Measurements from ENCODE around the gene TBX3. TPM values are rescaled to one million over a fixed set of nuclear protein-coding genes. Genes with fewer than 3 reads are reported as not detected.

The TBX3 gene
- polyA plus RNA-seq, 3 donors = 1.9 to 18.1 (median 10.3) TPM

GRCh38 chr12:114657597-114657920 lies 26.4 kb downstream of the TBX3 start:
- WGBS, 3 donors = 65 to 92% (median 87%) methylated on average over 6 of the region's 6 CpGs
- no peak overlapping the region for H3K27ac ChIP-seq (ENCODE audit: low read depth, low read length)

- WGBS, 3 donors = 55 to 91% (median 89%) methylated on average over 8 of the region's 8 CpGs
These were observed 26.9 kb downstream of the TBX3 start for GRCh38 chr12:114656906-114657596.

GRCh38 chr12:114655934-114656749 lies 27.8 kb downstream of the TBX3 start:
- no peak overlapping the region for H3K27ac ChIP-seq (ENCODE audit: low read depth, low read length)
- 35 to 60% (median 52%) methylated on average over 12 of the region's 12 CpGs for WGBS, 3 donors

More at GRCh38 chr12:114656906-114657596, 26.9 kb downstream of the TBX3 start:
- no peak overlapping the region for H3K27ac ChIP-seq (ENCODE audit: low read depth, low read length)

GRCh38 chr12:114649585-114649984 lies 34.4 kb downstream of the TBX3 start:
- H3K27ac ChIP-seq (ENCODE audit: low read depth, low read length) = no peak overlapping the region
- 28 to 54% (median 51%) methylated on average over 10 of the region's 10 CpGs for WGBS, 3 donors

- H3K27ac ChIP-seq (ENCODE audit: low read depth, low read length) = no peak overlapping the region
- 79 to 89% (median 87%) methylated on average over 3 of the region's 3 CpGs for WGBS, 3 donors
These were observed 35.3 kb downstream of the TBX3 start for GRCh38 chr12:114648711-114649110.

- WGBS, 3 donors = 55 to 71% (median 67%) methylated on average over 6 of the region's 6 CpGs
- H3K27ac ChIP-seq (ENCODE audit: low read depth, low read length) = no peak overlapping the region
These were observed 45.1 kb downstream of the TBX3 start for GRCh38 chr12:114638790-114639435.

- 50 to 58% (median 56%) methylated on average over 15 of the region's 15 CpGs for WGBS, 3 donors
- H3K27ac ChIP-seq (ENCODE audit: low read depth, low read length) = no peak overlapping the region
These were observed 47.1 kb downstream of the TBX3 start for GRCh38 chr12:114636723-114637480.

GRCh38 chr12:114631242-114631641 lies 52.7 kb downstream of the TBX3 start:
- 42 to 60% (median 60%) methylated on average over 7 of the region's 7 CpGs for WGBS, 3 donors
- no peak overlapping the region for H3K27ac ChIP-seq (ENCODE audit: low read depth, low read length)

GRCh38 chr12:114628199-114628598 lies 55.8 kb downstream of the TBX3 start:
- 46 to 68% (median 49%) methylated on average over 5 of the region's 5 CpGs for WGBS, 3 donors

GRCh38 chr12:114627393-114627792 lies 56.6 kb downstream of the TBX3 start:
- H3K27ac ChIP-seq (ENCODE audit: low read depth, low read length) = no peak overlapping the region

More at GRCh38 chr12:114628199-114628598, 55.8 kb downstream of the TBX3 start:
- H3K27ac ChIP-seq (ENCODE audit: low read depth, low read length) = no peak overlapping the region

- 41 to 51% (median 46%) methylated on average over 7 of the region's 7 CpGs for WGBS, 3 donors
- no peak overlapping the region for H3K27ac ChIP-seq (ENCODE audit: low read depth, low read length)
These were observed 58.6 kb downstream of the TBX3 start for GRCh38 chr12:114625294-114625851.

GRCh38 chr12:114623737-114624136 lies 60.2 kb downstream of the TBX3 start:
- no peak overlapping the region for H3K27ac ChIP-seq (ENCODE audit: low read depth, low read length)

Data from adipose tissue (tissue), 3 donors.